OCI-LY3 (cell line): Measurements from ENCODE around the gene SORCS1.
A peak's percentile ranks its signal among the peaks of the same experiment; 100 is the strongest.
"Not testable (repeated sequence)": the region's sequence is repeated elsewhere in the genome, so short reads cannot be mapped to it uniquely, and the experiment has no call there.

ENCODE experiments used
- H2AFZ ChIP-seq: fragments of 200-600, 300-600 bp; shearing (Covaris generic); 2 replicates; pipeline ENCODE4 v1.6.0; 2014; ENCODE audit warnings: antibody characterized with exemption, low read depth, low read length
- H3K27ac ChIP-seq: fragments of 200-600, 300-600 bp; sonication (generic); 2 replicates; pipeline ENCODE4 v1.5.1; 2014; ENCODE audit warnings: mild to moderate bottlenecking, low read length, moderate library complexity, mixed read lengths
- H3K27me3 ChIP-seq: fragments of 200-600, 300-600 bp; sonication (generic); 2 replicates; pipeline ENCODE4 v1.6.1; 2014; ENCODE audit warnings: low read depth, low read length, mixed read lengths
- H3K36me3 ChIP-seq: fragments of 200-600, 300-600 bp; sonication (generic); replicated peaks from 2 replicates; pipeline ENCODE3; 2014; ENCODE audit warnings: low read depth, low read length, mixed read lengths
- H3K4me1 ChIP-seq: fragments of 300-600, 200-600 bp; sonication (generic); 2 replicates; pipeline ENCODE4 v1.6.1; 2014; ENCODE audit warnings: low read length, mixed read lengths
- H3K4me2 ChIP-seq: fragments of 200-600, 300-600 bp; sonication (generic); 2 replicates; pipeline ENCODE4 v1.6.1; 2014; ENCODE audit warnings: low read length, mixed read lengths
- H3K4me3 ChIP-seq: fragments of 300-600, 200-600 bp; sonication (generic); 2 replicates; pipeline ENCODE4 v1.5.1; 2014; ENCODE audit warnings: antibody characterized with exemption, mild to moderate bottlenecking, low read length, moderate library complexity
- H3K79me2 ChIP-seq: fragments of 300-600, 200-600 bp; shearing (Covaris generic); 2 replicates; pipeline ENCODE4 v1.6.1; 2014; ENCODE audit warnings: mild to moderate bottlenecking, low read length, mixed read lengths
- H3K9ac ChIP-seq: fragments of 300-600, 200-600 bp; shearing (Covaris generic); 2 replicates; pipeline ENCODE4 v1.6.0; 2014; ENCODE audit warnings: mild to moderate bottlenecking, low read length, moderate library complexity
- H3K9me3 ChIP-seq: fragments of 200-600, 300-600 bp; shearing (Covaris generic); 2 replicates; pipeline ENCODE4 v1.6.1; 2014; ENCODE audit warnings: low read length, mixed read lengths; ENCODE audit not compliant: insufficient read depth
- H4K20me1 ChIP-seq: fragments of 200-600, 300-600 bp; sonication (generic); 2 replicates; pipeline ENCODE4 v1.6.1; 2016; ENCODE audit warnings: low read length, mixed read lengths; ENCODE audit not compliant: insufficient read depth
- CTCF ChIP-seq: fragments of 200-600, 300-600 bp; sonication (generic); IDR thresholded peaks from 2 replicates; pipeline ENCODE4 v1.5.1; 2014; ENCODE audit warnings: antibody characterized with exemption, low read length, low read depth
- EZH2phosphoT487 ChIP-seq: fragments of 200-600 bp; shearing (Covaris generic); IDR thresholded peaks from 2 replicates; pipeline ENCODE4 v1.6.1; 2018; ENCODE audit warnings: antibody characterized with exemption, mixed run types, low read depth

The SORCS1 gene

GRCh38 chr10:106931853-106932249 lies 232.7 kb downstream of the SORCS1 start:
- Histone ChIP-seq H3K4me1 (peaks cover 58% of the 10 kb centered on the region), H4K20me1 (no peaks in the 10 kb centered on the region), H3K9me3 (no peaks in the 10 kb centered on the region), H3K9ac (no peak overlapping the region), H3K79me2 (no peaks in the 10 kb centered on the region), H3K4me2 (peak overlapping the region; percentile 55), H3K4me3 (peak overlapping the region; percentile 15; the same call in 1 of the 2 replicates), H3K27me3 (no peaks in the 10 kb centered on the region), H2AFZ (no peak overlapping the region), H3K36me3 (no peaks in the 10 kb centered on the region), H3K27ac (no peak overlapping the region; the same call in 1 of the 2 replicates)
- TF ChIP-seq EZH2phosphoT487: no peak
- no peak for TF ChIP-seq CTCF

GRCh38 chr10:106931159-106931852 lies 233.2 kb downstream of the SORCS1 start:
- Histone ChIP-seq H3K9me3 (no peaks in the 10 kb centered on the region), H3K4me3 (peak overlapping the region; percentile 15; the same call in 1 of the 2 replicates), H3K36me3 (no peaks in the 10 kb centered on the region), H3K4me1 (peaks cover 53% of the 10 kb centered on the region), H3K9ac (no peak overlapping the region), H4K20me1 (no peaks in the 10 kb centered on the region), H3K27ac (peak overlapping the region; percentile 10; the same call in 1 of the 2 replicates), H3K4me2 (peak overlapping the region; percentile 55), H2AFZ (no peak overlapping the region), H3K27me3 (no peaks in the 10 kb centered on the region), H3K79me2 (no peaks in the 10 kb centered on the region)
- TF ChIP-seq EZH2phosphoT487 (no peak), CTCF (no peak)

- Histone ChIP-seq H3K9ac (no peak overlapping the region), H3K27ac (peak overlapping the region; percentile 10; the same call in 1 of the 2 replicates), H3K4me1 (peaks cover 48% of the 10 kb centered on the region), H3K9me3 (no peaks in the 10 kb centered on the region), H3K4me3 (peak overlapping the region; percentile 4; the same call in 1 of the 2 replicates), H3K36me3 (no peaks in the 10 kb centered on the region), H3K79me2 (no peaks in the 10 kb centered on the region), H2AFZ (no peak overlapping the region), H4K20me1 (no peaks in the 10 kb centered on the region), H3K4me2 (peak overlapping the region; percentile 55), H3K27me3 (no peaks in the 10 kb centered on the region)
- no peak for TF ChIP-seq EZH2phosphoT487
- TF ChIP-seq CTCF: no peak
Observed at GRCh38 chr10:106930751-106931150, 233.8 kb downstream of the SORCS1 start.

GRCh38 chr10:106929291-106929895 lies 235.1 kb downstream of the SORCS1 start:
- no peaks in the 10 kb centered on the region for H3K9me3 ChIP-seq
- no peak overlapping the region for H3K9ac ChIP-seq
- H3K4me2 ChIP-seq: no peak overlapping the region
- H3K4me1 ChIP-seq: peaks cover 35% of the 10 kb centered on the region
- H3K36me3 ChIP-seq: no peaks in the 10 kb centered on the region
- no peak overlapping the region for H3K27ac ChIP-seq
- H3K27me3 ChIP-seq: no peaks in the 10 kb centered on the region
- no peaks in the 10 kb centered on the region for H4K20me1 ChIP-seq
- H3K4me3 ChIP-seq: no peak overlapping the region
- TF ChIP-seq CTCF: no peak
- no peak for TF ChIP-seq EZH2phosphoT487
- no peaks in the 10 kb centered on the region for H3K79me2 ChIP-seq
- no peak overlapping the region for H2AFZ ChIP-seq

GRCh38 chr10:106928151-106928550 lies 236.4 kb downstream of the SORCS1 start:
- not testable (repeated sequence) for H3K36me3 ChIP-seq, H3K27me3 ChIP-seq, H3K4me3 ChIP-seq, H3K9ac ChIP-seq, H3K4me2 ChIP-seq, H2AFZ ChIP-seq, H3K79me2 ChIP-seq, H4K20me1 ChIP-seq, H3K9me3 ChIP-seq, H3K27ac ChIP-seq
- peaks cover 30% of the 10 kb centered on the region for H3K4me1 ChIP-seq
